Prostate gland (tissue), 2 donors: ENCODE measurements around the gene CES3. TPM values are rescaled to one million over a fixed set of nuclear protein-coding genes. Genes with fewer than 3 reads are reported as not detected.
"Not testable (repeated sequence)": the region's sequence is repeated elsewhere in the genome, so short reads cannot be mapped to it uniquely, and the experiment has no call there.

Source experiments
- DNase-seq: peaks from one replicate; pipeline ENCODE4 v3.0.0-alpha.2; 2019; ENCODE audit warnings: low spot score
- H3K27ac ChIP-seq, 2 donors: fragments of 200-600 bp; sonication (generic); 2 replicates each; pipeline ENCODE4 v1.5.1; 2017 to 2019
- H3K27me3 ChIP-seq: fragments of 200-600 bp; sonication (generic); replicated peaks from 2 replicates; pipeline ENCODE4 v1.5.1; 2019; ENCODE audit not compliant: insufficient read depth
- H3K36me3 ChIP-seq, 2 donors: fragments of 200-600 bp; sonication (generic); 1 replicate in 1 of 2; 2 replicates in 1 of 2; pipeline versions ENCODE4 v1.5.1 to v1.8.1; 2017 to 2019
- H3K4me1 ChIP-seq: fragments of 200-600 bp; sonication (generic); replicated peaks from 2 replicates; pipeline ENCODE4 v1.5.1; 2019
- H3K4me3 ChIP-seq, 2 donors: fragments of 200-600 bp; sonication (generic); 2 replicates each; pipeline ENCODE4 v1.5.1; 2017 to 2019
- H3K9me3 ChIP-seq: fragments of 200-600 bp; sonication (generic); 2 replicates; pipeline ENCODE4 v1.5.1; 2017
- CTCF ChIP-seq, 4 experiments: fragments of 200-600 bp in 2 of 4; fragments of 450-650 bp in 2 of 4; sonication (generic) in 2 of 4; IDR thresholded peaks; 1 replicate in 3 of 4; 2 replicates in 1 of 4; pipeline ENCODE4 v1.5.1; 2016 to 2019; ENCODE audit warnings: antibody characterized with exemption in 4 of 4, mild to moderate bottlenecking in 2 of 4, moderate library complexity in 2 of 4
- POLR2A ChIP-seq: fragments of 450-650 bp; IDR thresholded peaks from one replicate; pipeline ENCODE4 v1.6.1; 2016; ENCODE audit warnings: antibody characterized with exemption, mild to moderate bottlenecking
- POLR2AphosphoS5 ChIP-seq: sonication (generic); formaldehyde crosslinking; IDR thresholded peaks from one replicate; pipeline ENCODE4 v1.6.1; 2017; ENCODE audit warnings: antibody characterized with exemption
- WGBS: methylation state at CpG from one replicate; pipeline ENCODE4 v1.1.5; 2018; 5-methylcytosine and 5-hydroxymethylcytosine counted together
- intact Hi-C: fragments of 100-400 bp; cut with DNase I; formaldehyde crosslinking; loops from one replicate; pipeline ENCODE4 v1.14.2; 2022
- total RNA-seq, 2 donors: library from RNA; depleted of rRNA; stranded (reverse); fragments of >200 nt; gene quantifications; one replicate each; pipeline ENCODE4 v1.1.0, GENCODE V29; 2016

The CES3 gene
- total RNA-seq, 2 donors from 2014 or later, result 0.36 to 0.80 TPM

GRCh38 chr16:66968847-66969246 lies 7.8 kb downstream of the CES3 start:
- intact Hi-C loops, result no loop called here

GRCh38 chr16:66970775-66971720 lies 10.0 kb downstream of the CES3 start:
- H3K27me3 ChIP-seq, result no peaks in the 10 kb centered on the region
- TF ChIP-seq POLR2AphosphoS5, result no peak
- TF ChIP-seq POLR2A, result no peak
- TF ChIP-seq CTCF (IDR thresholded peaks at IDR 0.05), result no peak
- H3K4me1 ChIP-seq, result no peaks in the 10 kb centered on the region
- 76% methylated on average over 10 of the region's 10 CpGs for WGBS
- no peak overlapping the region for H3K4me3 ChIP-seq
- intact Hi-C loops, result no loop called here
- DNase-seq, result no peak
- H3K27ac ChIP-seq, result no peak overlapping the region
- H3K36me3 ChIP-seq, result no peaks in the 10 kb centered on the region
- H3K9me3 ChIP-seq, result no peaks in the 10 kb centered on the region

More at GRCh38 chr16:66968847-66969246, 7.8 kb downstream of the CES3 start:
- Histone ChIP-seq H3K36me3 (no peaks in the 10 kb centered on the region), H3K27me3 (no peaks in the 10 kb centered on the region), H3K4me3 (no peak overlapping the region), H3K27ac (no peak overlapping the region), H3K4me1 (no peaks in the 10 kb centered on the region), H3K9me3 (no peaks in the 10 kb centered on the region)
- DNase-seq, result no peak
- 88% methylated on average over 5 of the region's 5 CpGs for WGBS
- no peak for TF ChIP-seq CTCF (IDR thresholded peaks at IDR 0.05)

GRCh38 chr16:66972983-66973382 lies 11.9 kb downstream of the CES3 start:
- WGBS, result 80% methylated on average over 9 of the region's 9 CpGs
- Histone ChIP-seq H3K4me3 (no peak overlapping the region), H3K27me3 (no peaks in the 10 kb centered on the region), H3K9me3 (no peaks in the 10 kb centered on the region), H3K36me3 (no peaks in the 10 kb centered on the region), H3K4me1 (no peaks in the 10 kb centered on the region), H3K27ac (no peak overlapping the region)
- intact Hi-C loops, result no loop called here
- no peak for TF ChIP-seq CTCF (IDR thresholded peaks at IDR 0.05)
- no peak for TF ChIP-seq POLR2A
- no peak for TF ChIP-seq POLR2AphosphoS5
- DNase-seq, result no peak

- Histone ChIP-seq H3K27me3 (no peaks in the 10 kb centered on the region), H3K27ac (no peak overlapping the region), H3K9me3 (no peaks in the 10 kb centered on the region), H3K4me3 (no peak overlapping the region), H3K36me3 (no peaks in the 10 kb centered on the region), H3K4me1 (no peaks in the 10 kb centered on the region)
- TF ChIP-seq POLR2A (no peak), CTCF (IDR thresholded peaks at IDR 0.05) (no peak), POLR2AphosphoS5 (no peak)
- DNase-seq, result no peak
- 87% methylated on average over 5 of the region's 6 CpGs for WGBS
- intact Hi-C loops, result no loop called here
These were observed 12.7 kb downstream of the CES3 start for GRCh38 chr16:66973716-66974115.

- H3K27me3 ChIP-seq, H3K36me3 ChIP-seq, H3K4me1 ChIP-seq, intact Hi-C loops, H3K9me3 ChIP-seq, H3K27ac ChIP-seq, H3K4me3 ChIP-seq, DNase-seq: not testable (repeated sequence)
- 91% methylated on average over 29 of the region's 32 CpGs for WGBS
These were observed 13.3 kb downstream of the CES3 start for GRCh38 chr16:66974156-66974931.

- H3K4me1 ChIP-seq, H3K36me3 ChIP-seq, intact Hi-C loops, H3K9me3 ChIP-seq, H3K27ac ChIP-seq, H3K27me3 ChIP-seq, DNase-seq, H3K4me3 ChIP-seq: not testable (repeated sequence)
- 21% methylated on average over 11 of the region's 11 CpGs for WGBS
These were observed 13.8 kb downstream of the CES3 start for GRCh38 chr16:66974932-66975246.
